ENCODE data around the gene SULT1A3. TPM values are rescaled to one million over a fixed set of nuclear protein-coding genes. Genes with fewer than 3 reads are reported as not detected.

SULT1A3 gene
- total RNA-seq, 6 donors from 2014 or later = 9.6 to 69.1 (median 20.0) TPM

GRCh38 chr16:30184096-30184890 lies 14.8 kb upstream of the SULT1A3 start:
- ATAC-seq (ENCODE audit: low FRiP score in 2 of 2) (peak in 1 of 2 donors; percentile 6), DNase-seq (peak; percentile 65 to 79)
- 28 to 49% methylated on average over 3 to 24 of the region's 24 CpGs for WGBS, 2 donors
- Histone ChIP-seq H3K36me3 (peaks cover 0 to 16% (median 5%) of the 10 kb centered on the region in 4 donors), H3K4me3 (peak overlapping the region in 3 of 4 donors; percentile 63 to 78 (median 66)), H3K4me1 (peaks cover 5 to 47% (median 25%) of the 10 kb centered on the region in 4 donors), H3K9me3 (no peaks in the 10 kb centered on the region), H3K27me3 (no peaks in the 10 kb centered on the region), H3K27ac (peak overlapping the region; percentile 76 to 91 (median 88))
- TF ChIP-seq, protein P1, sequence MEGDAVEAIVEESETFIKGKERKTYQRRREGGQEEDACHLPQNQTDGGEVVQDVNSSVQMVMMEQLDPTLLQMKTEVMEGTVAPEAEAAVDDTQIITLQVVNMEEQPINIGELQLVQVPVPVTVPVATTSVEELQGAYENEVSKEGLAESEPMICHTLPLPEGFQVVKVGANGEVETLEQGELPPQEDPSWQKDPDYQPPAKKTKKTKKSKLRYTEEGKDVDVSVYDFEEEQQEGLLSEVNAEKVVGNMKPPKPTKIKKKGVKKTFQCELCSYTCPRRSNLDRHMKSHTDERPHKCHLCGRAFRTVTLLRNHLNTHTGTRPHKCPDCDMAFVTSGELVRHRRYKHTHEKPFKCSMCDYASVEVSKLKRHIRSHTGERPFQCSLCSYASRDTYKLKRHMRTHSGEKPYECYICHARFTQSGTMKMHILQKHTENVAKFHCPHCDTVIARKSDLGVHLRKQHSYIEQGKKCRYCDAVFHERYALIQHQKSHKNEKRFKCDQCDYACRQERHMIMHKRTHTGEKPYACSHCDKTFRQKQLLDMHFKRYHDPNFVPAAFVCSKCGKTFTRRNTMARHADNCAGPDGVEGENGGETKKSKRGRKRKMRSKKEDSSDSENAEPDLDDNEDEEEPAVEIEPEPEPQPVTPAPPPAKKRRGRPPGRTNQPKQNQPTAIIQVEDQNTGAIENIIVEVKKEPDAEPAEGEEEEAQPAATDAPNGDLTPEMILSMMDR (IDR thresholded peaks at IDR 0.05) = no peak
- TF ChIP-seq POLR2AphosphoS5 (IDR thresholded peaks at IDR 0.05) = peak; percentile 14 to 33

- ATAC-seq (ENCODE audit: low FRiP score in 2 of 2) (peak; percentile 0), DNase-seq (peak; percentile 29 to 47)
- H3K4me1 ChIP-seq = peaks cover 5 to 47% (median 25%) of the 10 kb centered on the region in 4 donors
- H3K9me3 ChIP-seq = no peaks in the 10 kb centered on the region
- peak overlapping the region in 3 of 4 donors; percentile 63 to 78 (median 66) for H3K4me3 ChIP-seq
- peaks cover 0 to 16% (median 5%) of the 10 kb centered on the region in 4 donors for H3K36me3 ChIP-seq
- WGBS, 2 donors = 65 to 80% methylated on average over 13 of the region's 13 CpGs
- H3K27ac ChIP-seq = peak overlapping the region; percentile 76 to 91 (median 88)
- H3K27me3 ChIP-seq = no peaks in the 10 kb centered on the region
- TF ChIP-seq POLR2AphosphoS5 (IDR thresholded peaks at IDR 0.05) = no peak
- TF ChIP-seq POLR2A (IDR thresholded peaks at IDR 0.05) = no peak
- TF ChIP-seq, protein P1 (IDR thresholded peaks at IDR 0.05) = no peak
- no peak for TF ChIP-seq EP300 (IDR thresholded peaks at IDR 0.05)
These were observed 14.0 kb upstream of the SULT1A3 start for GRCh38 chr16:30184891-30185682.

GRCh38 chr16:30185683-30186421 lies 13.2 kb upstream of the SULT1A3 start:
- Histone ChIP-seq H3K27ac (peak overlapping the region; percentile 76 to 91 (median 88)), H3K27me3 (no peaks in the 10 kb centered on the region), H3K4me3 (peak overlapping the region in 3 of 4 donors; percentile 63 to 78 (median 66)), H3K4me1 (peaks cover 5 to 47% (median 25%) of the 10 kb centered on the region in 4 donors), H3K36me3 (peaks cover 0 to 16% (median 5%) of the 10 kb centered on the region in 4 donors), H3K9me3 (no peaks in the 10 kb centered on the region)
- DNase-seq = peak; percentile 86 to 87
- TF ChIP-seq POLR2AphosphoS5 (IDR thresholded peaks at IDR 0.05) = peak; percentile 19 to 40
- TF ChIP-seq, protein P1 (IDR thresholded peaks at IDR 0.05) = no peak
- WGBS, 2 donors = 54 to 62% methylated on average over 10 to 15 of the region's 15 CpGs
- ATAC-seq (ENCODE audit: low FRiP score in 2 of 2) = peak; percentile 50 to 61

DNA sequence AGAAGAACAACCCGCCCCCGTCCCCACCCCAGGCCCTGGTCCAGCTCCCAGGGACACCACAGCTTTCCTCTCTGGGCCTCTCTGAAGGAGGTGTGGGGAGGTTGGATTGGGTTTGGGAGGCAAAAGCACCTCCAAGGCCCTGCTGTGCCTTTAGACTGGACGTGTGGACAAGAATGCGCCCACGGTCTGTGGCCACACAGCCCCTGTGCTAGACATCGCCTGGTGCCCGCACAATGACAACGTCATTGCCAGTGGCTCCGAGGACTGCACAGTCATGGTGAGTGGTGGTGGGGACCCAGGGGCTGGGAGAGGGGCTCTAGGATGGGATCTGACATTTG lies 12.6 kb upstream of the SULT1A3 start:
- 72 to 100% methylated on average over 2 to 7 of the region's 9 CpGs for WGBS, 2 donors
- Histone ChIP-seq H3K27ac (peak overlapping the region; percentile 76 to 91 (median 88)), H3K36me3 (peaks cover 0 to 16% (median 5%) of the 10 kb centered on the region in 4 donors), H3K4me1 (peaks cover 5 to 47% (median 25%) of the 10 kb centered on the region in 4 donors), H3K9me3 (no peaks in the 10 kb centered on the region), H3K4me3 (peak overlapping the region in 3 of 4 donors; percentile 63 to 78 (median 66)), H3K27me3 (no peaks in the 10 kb centered on the region)
- TF ChIP-seq, protein P1 (IDR thresholded peaks at IDR 0.05) = no peak
- TF ChIP-seq EP300 (IDR thresholded peaks at IDR 0.05) (no peak), POLR2AphosphoS5 (IDR thresholded peaks at IDR 0.05) (no peak), POLR2A (IDR thresholded peaks at IDR 0.05) (no peak)
- ATAC-seq (ENCODE audit: low FRiP score in 2 of 2) (no peak), DNase-seq (peak in 1 of 2 donors; percentile 23)

Data from upper lobe of left lung (tissue), 6 donors.